Measurements from ENCODE around the gene COX7A2L.

Gene COX7A2L

DNA sequence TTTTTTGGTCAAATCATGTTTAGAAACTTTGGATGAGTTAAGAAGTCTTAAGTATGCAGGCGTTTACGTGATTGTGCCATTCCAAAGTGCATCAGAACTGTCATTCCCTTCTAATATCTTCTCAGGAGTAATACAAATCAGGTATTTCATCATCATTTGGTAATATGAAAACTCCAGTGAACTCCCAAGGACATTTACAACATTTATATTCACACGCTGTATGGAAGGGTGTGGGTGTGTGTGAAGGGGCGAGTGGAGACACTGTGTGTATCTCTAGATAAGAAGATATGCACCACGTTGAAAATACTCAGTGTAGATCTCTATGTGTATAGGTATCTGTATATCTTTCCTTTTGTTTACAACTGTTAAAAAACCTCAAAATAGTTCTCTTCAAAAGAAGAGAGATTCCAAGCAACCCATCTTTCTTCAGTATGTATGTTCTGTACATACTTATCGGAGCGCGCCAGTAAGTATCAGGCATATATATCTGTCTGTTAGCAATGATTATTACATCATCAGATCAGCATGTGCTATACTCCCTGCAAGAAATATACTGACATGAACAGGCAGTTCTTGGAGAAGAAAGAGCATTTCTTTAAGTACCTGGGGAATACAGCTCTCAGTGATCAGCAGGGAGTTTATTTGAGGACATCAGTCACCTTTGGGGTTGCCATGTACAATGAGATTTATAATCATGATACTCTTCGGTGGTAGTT is 29.3 kb downstream of the COX7A2L start:
- TF ChIP-seq, protein P1, sequence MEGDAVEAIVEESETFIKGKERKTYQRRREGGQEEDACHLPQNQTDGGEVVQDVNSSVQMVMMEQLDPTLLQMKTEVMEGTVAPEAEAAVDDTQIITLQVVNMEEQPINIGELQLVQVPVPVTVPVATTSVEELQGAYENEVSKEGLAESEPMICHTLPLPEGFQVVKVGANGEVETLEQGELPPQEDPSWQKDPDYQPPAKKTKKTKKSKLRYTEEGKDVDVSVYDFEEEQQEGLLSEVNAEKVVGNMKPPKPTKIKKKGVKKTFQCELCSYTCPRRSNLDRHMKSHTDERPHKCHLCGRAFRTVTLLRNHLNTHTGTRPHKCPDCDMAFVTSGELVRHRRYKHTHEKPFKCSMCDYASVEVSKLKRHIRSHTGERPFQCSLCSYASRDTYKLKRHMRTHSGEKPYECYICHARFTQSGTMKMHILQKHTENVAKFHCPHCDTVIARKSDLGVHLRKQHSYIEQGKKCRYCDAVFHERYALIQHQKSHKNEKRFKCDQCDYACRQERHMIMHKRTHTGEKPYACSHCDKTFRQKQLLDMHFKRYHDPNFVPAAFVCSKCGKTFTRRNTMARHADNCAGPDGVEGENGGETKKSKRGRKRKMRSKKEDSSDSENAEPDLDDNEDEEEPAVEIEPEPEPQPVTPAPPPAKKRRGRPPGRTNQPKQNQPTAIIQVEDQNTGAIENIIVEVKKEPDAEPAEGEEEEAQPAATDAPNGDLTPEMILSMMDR (conservative IDR thresholded peaks at IDR 0.05; ENCODE audit: low read length) = no peak

DNA sequence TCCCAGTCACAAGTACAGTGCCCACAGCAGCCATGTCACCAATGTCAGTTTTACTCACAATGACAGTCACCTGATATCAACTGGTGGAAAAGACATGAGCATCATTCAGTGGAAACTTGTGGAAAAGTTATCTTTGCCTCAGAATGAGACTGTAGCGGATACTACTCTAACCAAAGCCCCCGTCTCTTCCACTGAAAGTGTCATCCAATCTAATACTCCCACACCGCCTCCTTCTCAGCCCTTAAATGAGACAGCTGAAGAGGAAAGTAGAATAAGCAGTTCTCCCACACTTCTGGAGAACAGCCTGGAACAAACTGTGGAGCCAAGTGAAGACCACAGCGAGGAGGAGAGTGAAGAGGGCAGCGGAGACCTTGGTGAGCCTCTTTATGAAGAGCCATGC is 31.3 kb downstream of the COX7A2L start:
- no peak overlapping the region for H3K4me3 ChIP-seq (ENCODE audit: low read length)
- DNase-seq (ENCODE audit: low read depth) = no peak
- TF ChIP-seq, protein P1 (conservative IDR thresholded peaks at IDR 0.05; ENCODE audit: low read length) = no peak

More for the DNA sequence above, 29.3 kb downstream of the COX7A2L start:
- no peak for DNase-seq (ENCODE audit: low read depth)
- no peak overlapping the region for H3K4me3 ChIP-seq (ENCODE audit: low read length)

DNA sequence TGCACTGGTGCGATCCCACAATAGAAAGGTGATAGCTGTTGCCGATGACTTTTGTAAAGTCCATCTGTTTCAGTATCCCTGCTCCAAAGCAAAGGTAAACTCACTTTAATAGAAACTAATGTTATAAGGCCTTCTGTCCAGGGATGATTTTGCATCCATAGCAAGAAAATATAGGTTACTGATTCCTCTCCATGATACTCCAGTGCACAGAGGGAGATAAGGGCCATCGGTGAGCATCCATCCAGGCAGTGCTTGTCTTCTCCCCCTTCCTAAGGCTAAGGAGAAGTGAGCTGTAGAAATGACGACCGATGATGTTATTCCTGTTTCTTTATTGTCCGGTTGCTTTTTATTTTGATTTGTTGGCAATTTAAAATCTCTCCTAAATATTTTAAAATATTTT is 32.1 kb downstream of the COX7A2L start:
- DNase-seq (ENCODE audit: low read depth) = no peak
- H3K4me3 ChIP-seq (ENCODE audit: low read length) = no peak overlapping the region
- TF ChIP-seq, protein P1 (conservative IDR thresholded peaks at IDR 0.05; ENCODE audit: low read length) = no peak

DNA sequence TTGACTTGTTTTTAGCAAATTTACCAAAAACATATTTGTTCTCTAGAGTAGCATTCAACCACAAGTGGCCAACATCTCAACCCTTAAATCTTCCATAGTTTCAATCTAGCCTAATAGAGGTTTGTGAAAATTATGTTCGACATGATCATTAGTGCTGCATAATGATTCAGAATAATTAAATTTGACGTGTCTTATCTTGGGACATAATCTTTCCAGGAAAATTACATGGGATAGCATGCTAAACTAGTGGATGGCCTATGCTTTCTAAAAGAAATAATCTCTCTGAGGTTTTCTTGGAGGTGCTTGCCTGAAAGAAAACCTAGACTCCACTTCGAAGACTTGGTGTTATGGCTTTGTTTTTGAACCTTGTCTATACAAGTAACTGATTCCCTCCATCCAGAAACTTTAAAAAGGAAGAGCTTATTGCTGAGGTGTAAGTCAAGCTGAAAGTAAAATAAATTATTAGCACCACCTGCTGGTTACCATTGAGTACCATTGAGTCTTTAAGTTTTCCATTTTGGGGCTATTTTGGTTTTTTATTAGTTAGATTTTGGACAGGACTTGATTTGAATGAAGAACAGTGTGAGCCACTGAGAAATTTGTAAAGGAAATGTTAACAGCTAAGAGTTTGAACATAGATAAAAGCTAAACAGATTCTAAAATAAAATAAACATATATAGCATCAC is 32.7 kb downstream of the COX7A2L start:
- peak; percentile 50 for DNase-seq (ENCODE audit: low read depth)
- no peak overlapping the region for H3K4me3 ChIP-seq (ENCODE audit: low read length)
- TF ChIP-seq, protein P1 (conservative IDR thresholded peaks at IDR 0.05; ENCODE audit: low read length) = peak; percentile 54

DNA sequence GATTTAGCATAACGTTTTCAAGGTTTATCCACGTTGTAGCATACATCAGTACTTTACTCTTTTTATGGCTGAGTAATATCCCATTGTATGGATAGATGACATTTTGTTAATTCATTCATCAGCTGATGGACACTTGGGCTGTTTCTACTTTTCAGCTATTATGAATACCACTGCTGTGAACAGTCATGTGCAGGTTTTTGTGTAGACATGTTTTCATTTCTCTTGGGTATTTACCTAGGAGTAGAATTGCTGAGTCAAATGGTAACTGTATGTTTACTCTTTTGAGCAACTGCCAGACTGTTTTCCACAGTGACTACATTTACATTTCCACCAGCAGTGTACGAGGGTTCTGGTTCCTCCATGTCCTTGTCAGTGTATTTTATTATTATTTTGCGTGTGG is 33.9 kb downstream of the COX7A2L start:
- TF ChIP-seq, protein P1 (conservative IDR thresholded peaks at IDR 0.05; ENCODE audit: low read length) = no peak
- H3K4me3 ChIP-seq (ENCODE audit: low read length) = no peak overlapping the region
- no peak for DNase-seq (ENCODE audit: low read depth)

DNA sequence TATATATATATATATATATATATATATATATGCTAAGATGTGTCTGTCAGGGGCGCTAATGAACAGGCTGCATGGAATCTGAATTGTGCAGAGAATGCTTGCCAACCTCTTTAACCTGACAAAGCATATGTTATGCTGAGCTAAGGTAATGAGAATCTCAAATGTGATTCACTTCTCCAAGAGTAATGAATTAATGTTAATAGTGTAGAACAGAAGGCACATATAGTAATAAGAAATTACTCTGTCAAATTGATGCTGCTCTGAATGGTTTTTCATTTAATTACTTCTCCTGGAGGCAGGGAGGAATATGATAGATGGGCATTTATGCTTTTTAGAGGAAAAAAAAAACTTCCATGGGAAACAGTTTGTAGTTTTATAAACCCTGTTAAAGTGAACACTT is 35.4 kb downstream of the COX7A2L start:
- no peak for DNase-seq (ENCODE audit: low read depth)
- no peak overlapping the region for H3K4me3 ChIP-seq (ENCODE audit: low read length)
- TF ChIP-seq, protein P1 (conservative IDR thresholded peaks at IDR 0.05; ENCODE audit: low read length) = no peak

DNA sequence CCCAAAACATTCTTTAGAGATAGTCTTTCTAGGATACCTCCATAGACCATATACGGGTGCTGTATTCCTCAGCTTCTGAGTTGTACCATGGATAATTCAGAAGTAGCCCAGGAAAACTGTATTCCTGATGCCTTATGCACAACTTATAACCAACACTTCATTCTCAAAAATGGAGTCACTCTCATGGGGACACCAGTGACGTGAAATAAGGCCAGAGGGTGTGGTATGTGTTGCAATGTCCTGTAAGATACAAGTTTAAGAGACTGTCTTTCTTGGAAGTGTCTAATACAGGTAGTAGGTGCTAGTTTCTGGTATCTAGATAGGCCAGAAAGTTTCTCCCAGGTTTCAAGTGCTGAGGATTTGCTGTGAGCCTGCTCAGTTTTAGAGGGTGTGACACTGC is 36.1 kb downstream of the COX7A2L start:
- TF ChIP-seq, protein P1 (conservative IDR thresholded peaks at IDR 0.05; ENCODE audit: low read length) = no peak
- DNase-seq (ENCODE audit: low read depth) = no peak
- no peak overlapping the region for H3K4me3 ChIP-seq (ENCODE audit: low read length)
